Activated CD4-positive, alpha-beta T cell treated with anti-CD3 and anti-CD28 coated beads for 36 hours (primary cell): Measurements from ENCODE around the gene TTF1. TPM values are rescaled to one million over a fixed set of nuclear protein-coding genes. Genes with fewer than 3 reads are reported as not detected.

ENCODE experiments used
- ATAC-seq: fragments of 200-7000 bp; cut with Tn5 transposase; one replicate; pipeline ENCODE4 v1.10.0; 2021; ENCODE audit warnings: mild to moderate bottlenecking, moderate library complexity
- CTCF ChIA-PET: fragments of 350-600 bp; sonication (Branson Sonifier 250); formaldehyde crosslinking; loops from one replicate; lab custom pipeline; 2021; ENCODE audit warnings: antibody characterized with exemption; lab: Charles Lee
- POLR2A ChIA-PET: fragments of 350-600 bp; sonication (Branson Sonifier 250); formaldehyde crosslinking; loops from one replicate; lab custom pipeline; 2021; ENCODE audit warnings: antibody characterized with exemption, inconsistent platforms; lab: Charles Lee
- DNase-seq: peaks from one replicate; pipeline ENCODE4 v3.0.0-alpha.2; 2020
- H3K27ac Mint-ChIP-seq: one replicate; pipeline ENCODE4 v1.8.0; 2021; ENCODE audit warnings: mixed read lengths
- H3K27me3 Mint-ChIP-seq: one replicate; pipeline ENCODE4 v1.8.0; 2021; ENCODE audit warnings: mixed read lengths
- H3K36me3 Mint-ChIP-seq: one replicate; pipeline ENCODE4 v1.8.0; 2021; ENCODE audit warnings: low read depth, mixed read lengths
- H3K4me1 Mint-ChIP-seq: one replicate; pipeline ENCODE4 v1.8.0; 2021; ENCODE audit warnings: mixed read lengths
- H3K4me3 Mint-ChIP-seq: one replicate; pipeline ENCODE4 v1.8.0; 2021; ENCODE audit warnings: mild to moderate bottlenecking, moderate library complexity, mixed read lengths
- H3K9me3 Mint-ChIP-seq: one replicate; pipeline ENCODE4 v1.8.0; 2021; ENCODE audit warnings: low read depth, mixed read lengths
- intact Hi-C, 2 experiments: fragments of 100-400 bp; cut with DNase I in 1 of 2; cut with micrococcal nuclease in 1 of 2; formaldehyde crosslinking; loops; one replicate each; pipeline versions ENCODE4 v1.14.2 to v1.15.1; 2022 to 2024; cut with DNase I, micrococcal nuclease
- total RNA-seq, 2 experiments: library from RNA; stranded (reverse); gene quantifications; one replicate each; pipeline ENCODE4 v1.2.3, GENCODE V29; 2021

Gene TTF1
- total RNA-seq, 2 experiments from 2014 or later, result 31.9 to 33.4 TPM

GRCh38 chr9:132430998-132431397, 24.4 kb upstream of the TTF1 start:
- Mint-ChIP-seq H3K4me1 (no peaks in the 10 kb centered on the region), H3K4me3 (no peak overlapping the region), H3K9me3 (no peaks in the 10 kb centered on the region), H3K36me3 (no peaks in the 10 kb centered on the region), H3K27me3 (peaks cover 44% of the 10 kb centered on the region), H3K27ac (no peak overlapping the region)
- DNase-seq (no peak), ATAC-seq (no peak)
- POLR2A ChIA-PET, result no interaction called here
- CTCF ChIA-PET, result no interaction called here
- intact Hi-C loops, result no loop called here

- POLR2A ChIA-PET, result no interaction called here
- Mint-ChIP-seq H3K36me3 (no peaks in the 10 kb centered on the region), H3K9me3 (no peaks in the 10 kb centered on the region), H3K4me1 (no peaks in the 10 kb centered on the region), H3K4me3 (no peak overlapping the region), H3K27me3 (peaks cover 53% of the 10 kb centered on the region), H3K27ac (no peak overlapping the region)
- DNase-seq (no peak), ATAC-seq (no peak)
- CTCF ChIA-PET, result no interaction called here
- intact Hi-C loops, result no loop called here
Measured at GRCh38 chr9:132426639-132427414, 20.2 kb upstream of the TTF1 start.

GRCh38 chr9:132425675-132426062, 19.0 kb upstream of the TTF1 start:
- H3K36me3 Mint-ChIP-seq, result no peaks in the 10 kb centered on the region
- H3K27ac Mint-ChIP-seq, result no peak overlapping the region
- no peaks in the 10 kb centered on the region for H3K4me1 Mint-ChIP-seq
- CTCF ChIA-PET, result no interaction called here
- no peak for DNase-seq
- H3K4me3 Mint-ChIP-seq, result no peak overlapping the region
- H3K27me3 Mint-ChIP-seq, result peaks cover 45% of the 10 kb centered on the region
- H3K9me3 Mint-ChIP-seq, result no peaks in the 10 kb centered on the region
- intact Hi-C loops, result no loop called here
- POLR2A ChIA-PET, result interaction anchor here (0.6 kb wide), 1 partner anchor 162 kb away, joined by 3 read pairs; no protein-coding TSS in a partner anchor
- ATAC-seq, result no peak

- no peak overlapping the region for H3K27ac Mint-ChIP-seq
- intact Hi-C loops, result no loop called here
- H3K27me3 Mint-ChIP-seq, result peaks cover 42% of the 10 kb centered on the region
- no peak overlapping the region for H3K4me3 Mint-ChIP-seq
- no peaks in the 10 kb centered on the region for H3K4me1 Mint-ChIP-seq
- ChIA-PET POLR2A (interaction anchor here (0.6 kb wide), 1 partner anchor 162 kb away, joined by 3 read pairs; no protein-coding TSS in a partner anchor), CTCF (no interaction called here)
- H3K36me3 Mint-ChIP-seq, result no peaks in the 10 kb centered on the region
- ATAC-seq, result no peak
- no peaks in the 10 kb centered on the region for H3K9me3 Mint-ChIP-seq
- no peak for DNase-seq
Measured at GRCh38 chr9:132424857-132425674, 18.4 kb upstream of the TTF1 start.

DNA sequence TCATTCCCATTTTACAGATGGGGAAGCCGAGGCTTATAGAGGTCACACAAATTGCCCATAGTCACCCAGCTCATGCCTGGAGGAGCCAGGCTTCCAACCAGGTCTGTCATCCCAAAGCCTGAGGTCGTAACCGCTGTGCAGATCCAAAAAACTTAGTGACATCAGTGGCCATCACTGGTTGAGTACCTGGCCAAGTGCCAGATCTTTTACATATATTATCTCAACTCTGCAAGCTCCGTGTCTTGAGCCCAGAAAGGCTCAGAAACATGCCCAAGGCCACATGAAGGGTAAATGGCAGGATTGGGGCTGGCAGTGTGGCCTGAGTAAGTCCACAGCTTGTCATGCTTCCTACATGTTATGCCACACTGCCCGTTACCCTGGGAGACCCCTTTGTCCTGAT, 16.9 kb upstream of the TTF1 start:
- ATAC-seq (no peak), DNase-seq (no peak)
- H3K4me1 Mint-ChIP-seq, result no peaks in the 10 kb centered on the region
- no peak overlapping the region for H3K27ac Mint-ChIP-seq
- H3K9me3 Mint-ChIP-seq, result no peaks in the 10 kb centered on the region
- peaks cover 44% of the 10 kb centered on the region for H3K27me3 Mint-ChIP-seq
- POLR2A ChIA-PET, result no interaction called here
- H3K36me3 Mint-ChIP-seq, result no peaks in the 10 kb centered on the region
- CTCF ChIA-PET, result interaction anchor here (1.0 kb wide), 2 partner anchors 9 to 66 kb away, joined by 4 to 6 read pairs; no protein-coding TSS in a partner anchor
- no peak overlapping the region for H3K4me3 Mint-ChIP-seq
- intact Hi-C loops, result no loop called here

- intact Hi-C loops, result no loop called here
- Mint-ChIP-seq H3K36me3 (no peaks in the 10 kb centered on the region), H3K27ac (no peak overlapping the region), H3K4me3 (no peak overlapping the region), H3K9me3 (no peaks in the 10 kb centered on the region), H3K27me3 (peaks cover 48% of the 10 kb centered on the region), H3K4me1 (no peaks in the 10 kb centered on the region)
- DNase-seq (no peak), ATAC-seq (no peak)
- ChIA-PET CTCF (interaction anchor here (0.5 kb wide), 1 partner anchor 533 kb away, joined by 3 read pairs; no protein-coding TSS in a partner anchor), POLR2A (no interaction called here)
Measured at GRCh38 chr9:132422574-132422973, 15.9 kb upstream of the TTF1 start.

DNA sequence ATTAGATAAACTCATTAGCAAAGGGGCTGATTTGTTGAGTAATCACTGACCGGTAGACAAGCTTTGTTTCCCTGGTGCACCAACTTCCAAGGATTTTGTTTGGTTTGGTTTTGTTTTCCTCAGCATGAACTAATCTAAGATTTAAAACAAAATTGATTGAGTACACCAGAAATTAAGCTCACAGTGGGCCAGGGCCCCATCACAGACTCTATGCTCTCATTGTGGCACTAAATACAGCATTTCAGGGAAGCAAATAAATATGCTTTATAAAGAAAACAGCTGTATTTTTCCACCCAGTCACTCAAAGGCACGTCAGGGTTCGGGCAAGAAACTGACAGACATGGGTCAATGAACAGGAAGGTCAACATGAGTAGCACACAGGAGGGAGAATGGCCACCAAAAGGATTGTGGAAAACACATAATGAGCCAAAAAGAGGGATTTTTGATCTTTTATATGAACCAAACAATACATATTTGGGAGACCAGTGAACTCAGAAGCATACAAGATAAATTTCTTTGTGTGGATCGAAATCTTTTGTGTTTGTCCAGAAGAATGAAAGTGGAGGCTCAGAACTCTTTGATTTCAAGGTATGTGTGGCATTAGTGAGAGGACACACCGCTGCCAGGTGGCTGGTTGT, 12.2 kb upstream of the TTF1 start:
- Mint-ChIP-seq H3K27ac (no peak overlapping the region), H3K27me3 (peaks cover 47% of the 10 kb centered on the region), H3K9me3 (no peaks in the 10 kb centered on the region), H3K36me3 (no peaks in the 10 kb centered on the region), H3K4me3 (no peak overlapping the region), H3K4me1 (no peaks in the 10 kb centered on the region)
- POLR2A ChIA-PET, result no interaction called here
- CTCF ChIA-PET, result interaction anchor here (0.6 to 1.7 kb wide), 3 partner anchors 17 to 349 kb away, joined by 3 to 6 read pairs (median 3); no protein-coding TSS in a partner anchor
- intact Hi-C loops, result loop anchor here in 1 of 2 experiments (10.0 kb wide), 1 partner anchor 556 kb away; the partner anchor contains the start of gene GFI1B
- no peak for DNase-seq
- ATAC-seq, result no peak

DNA sequence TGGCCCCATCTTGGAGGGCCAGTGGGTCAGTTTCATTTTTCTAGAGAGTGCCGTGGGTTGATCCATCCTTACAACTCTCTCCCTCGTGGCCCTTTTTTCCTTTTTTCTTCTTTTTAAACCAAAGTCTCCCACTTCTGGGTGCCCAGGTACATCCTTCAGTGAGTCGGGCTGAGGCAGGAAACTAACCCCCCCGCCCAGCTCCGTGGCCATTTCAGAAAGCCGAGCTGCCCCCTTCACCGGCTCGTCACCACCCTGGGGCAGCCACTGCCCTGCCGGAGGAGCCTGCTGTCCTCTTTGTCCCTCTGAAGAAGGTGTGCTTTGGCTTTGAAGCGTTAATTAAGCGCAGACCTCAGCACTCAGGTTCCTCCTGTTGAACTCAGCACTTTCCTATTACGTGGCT, 8.5 kb upstream of the TTF1 start:
- DNase-seq (no peak), ATAC-seq (no peak)
- CTCF ChIA-PET, result interaction anchor here (1.2 to 1.8 kb wide), 5 partner anchors 8 to 159 kb away, joined by 3 to 6 read pairs (median 3); no protein-coding TSS in a partner anchor
- H3K27ac Mint-ChIP-seq, result no peak overlapping the region
- H3K4me3 Mint-ChIP-seq, result no peak overlapping the region
- intact Hi-C loops, result loop anchor here in 1 of 2 experiments (10.0 kb wide), 1 partner anchor 560 kb away; the partner anchor contains the start of gene GFI1B
- no peaks in the 10 kb centered on the region for H3K9me3 Mint-ChIP-seq
- no peaks in the 10 kb centered on the region for H3K36me3 Mint-ChIP-seq
- POLR2A ChIA-PET, result no interaction called here
- H3K4me1 Mint-ChIP-seq, result peaks cover 18% of the 10 kb centered on the region
- H3K27me3 Mint-ChIP-seq, result peaks cover 60% of the 10 kb centered on the region

- peaks cover 58% of the 10 kb centered on the region for H3K27me3 Mint-ChIP-seq
- H3K4me1 Mint-ChIP-seq, result peaks cover 18% of the 10 kb centered on the region
- ATAC-seq (no peak), DNase-seq (no peak)
- intact Hi-C loops, result loop anchor here (5.0 to 10.0 kb wide), 4 partner anchors 93 to 560 kb away; partner anchors contain the start of gene GFI1B (in 1 of the 2)
- CTCF ChIA-PET, result interaction anchor here (1.2 to 1.8 kb wide), 6 partner anchors 9 to 161 kb away, joined by 3 to 6 read pairs (median 4); no protein-coding TSS in a partner anchor
- H3K4me3 Mint-ChIP-seq, result no peak overlapping the region
- POLR2A ChIA-PET, result no interaction called here
- no peaks in the 10 kb centered on the region for H3K9me3 Mint-ChIP-seq
- H3K27ac Mint-ChIP-seq, result no peak overlapping the region
- H3K36me3 Mint-ChIP-seq, result no peaks in the 10 kb centered on the region
Measured at GRCh38 chr9:132414731-132415130, 8.1 kb upstream of the TTF1 start.

- Mint-ChIP-seq H3K9me3 (no peaks in the 10 kb centered on the region), H3K27me3 (peaks cover 55% of the 10 kb centered on the region), H3K36me3 (no peaks in the 10 kb centered on the region), H3K4me1 (peaks cover 21% of the 10 kb centered on the region), H3K4me3 (no peak overlapping the region), H3K27ac (no peak overlapping the region)
- ChIA-PET POLR2A (no interaction called here), CTCF (interaction anchor here (0.6 to 1.8 kb wide), 5 partner anchors 9 to 474 kb away, joined by 3 to 6 read pairs (median 4); no protein-coding TSS in a partner anchor)
- DNase-seq, result no peak
- intact Hi-C loops, result loop anchor here (5.0 to 10.0 kb wide), 4 partner anchors 93 to 561 kb away; partner anchors contain the start of gene GFI1B (in 1 of the 2)
- ATAC-seq, result no peak
Measured at GRCh38 chr9:132413926-132414325, 7.3 kb upstream of the TTF1 start.
